SH-SY5Y (cell line): ENCODE data around the gene C2CD4D.

Experiments
- GATA2 ChIP-seq: IDR thresholded peaks from 2 replicates; pipeline ENCODE4 v1.6.1; 2011; ENCODE audit warnings: mild to moderate bottlenecking, low read depth, low read length
- GATA3 ChIP-seq: IDR thresholded peaks from 2 replicates; pipeline ENCODE4 v1.6.1; 2011; ENCODE audit warnings: low read depth, mild to moderate bottlenecking, low read length, moderate library complexity

- TF ChIP-seq GATA2 (no peak), GATA3 (no peak)
Observed at GRCh38 chr1:151800830-151801229, 38.8 kb downstream of the C2CD4D start.
